GM21447 (cell line): ENCODE results near the gene TLR6.

Source experiments
- ATAC-seq: cut with Tn5 transposase; IDR thresholded peaks from one replicate; pipeline ENCODE4 v1.9.1; 2021; ENCODE audit not compliant: unreplicated experiment

The TLR6 gene

DNA sequence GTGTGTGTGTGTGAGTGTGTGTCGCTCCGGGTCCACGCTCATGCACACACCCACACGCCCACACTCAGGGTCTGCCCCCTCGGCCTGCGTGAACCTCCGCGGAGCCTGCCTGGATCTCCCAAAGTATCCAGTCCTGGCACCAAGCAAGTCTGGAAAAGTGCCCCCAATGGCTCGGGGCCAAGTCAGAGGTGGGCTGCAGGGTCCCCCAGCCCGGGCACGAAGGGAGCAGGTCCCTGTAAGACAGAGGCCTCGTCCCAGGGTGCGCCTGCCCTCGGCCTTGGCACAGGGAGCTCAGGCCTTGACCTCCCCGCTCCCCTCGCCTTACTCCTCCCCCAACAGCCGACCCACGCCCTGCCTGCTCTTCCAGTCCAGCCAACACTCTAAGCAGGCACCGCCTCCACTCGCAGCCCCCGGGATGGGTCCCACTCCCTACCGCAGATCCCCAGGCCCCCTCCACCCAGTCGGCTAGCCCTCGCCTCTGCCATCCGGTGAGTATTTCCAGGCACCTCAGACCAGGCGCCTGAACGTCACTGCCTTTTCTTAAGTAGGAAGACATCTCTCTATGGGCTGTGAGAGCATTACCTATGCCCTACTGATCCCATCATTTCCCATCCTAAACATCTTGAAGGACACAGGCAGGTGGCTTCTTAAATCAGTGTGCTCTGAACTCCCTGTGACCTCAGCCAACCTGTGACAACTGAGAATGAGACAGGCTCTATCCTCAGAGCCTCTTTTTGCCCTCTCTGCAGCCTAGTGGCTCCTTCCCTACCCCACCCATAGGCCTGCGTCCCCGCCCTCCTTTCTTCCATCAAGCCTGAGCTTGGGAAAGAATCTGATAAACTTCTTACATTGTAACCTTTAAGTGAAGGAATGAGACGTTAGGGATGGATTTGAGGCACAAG lies 11.7 kb upstream of the TLR6 start:
- no peak for ATAC-seq

DNA sequence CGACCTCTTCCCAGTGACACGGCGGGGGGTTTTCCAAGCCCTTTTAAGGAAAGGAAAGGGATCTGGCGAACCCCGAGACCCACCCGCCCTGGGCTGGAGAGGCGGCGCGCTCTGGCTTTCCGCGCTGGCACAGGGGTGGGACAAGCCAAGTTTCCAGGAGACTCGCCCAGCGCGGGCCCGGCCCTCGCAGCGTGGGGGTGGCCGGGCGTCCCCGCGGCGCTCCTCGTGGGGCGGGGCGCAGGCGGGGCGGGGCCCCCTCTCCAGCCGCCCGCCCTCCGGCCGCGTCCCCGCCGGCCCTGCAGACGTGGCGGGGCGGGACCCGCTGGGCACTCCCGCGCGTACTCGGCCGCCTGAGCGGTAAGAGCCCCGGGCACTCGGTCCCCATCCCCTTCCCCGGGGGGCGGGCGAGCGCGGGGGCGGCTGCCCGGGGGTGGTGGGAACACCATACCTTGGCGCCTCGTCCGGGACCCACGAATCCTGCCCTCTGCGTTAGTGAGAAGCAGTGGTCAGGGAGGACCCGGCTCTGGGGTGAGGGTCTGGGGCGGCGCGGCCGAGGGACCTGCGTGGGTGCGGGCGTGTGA lies 11.0 kb upstream of the TLR6 start, which contains the start of gene FAM114A1:
Gene FAM114A1 (plus strand): TSS at position 329 of the 581 bp plus-strand sequence. CDS start 10,273 bp downstream, outside the sequence.
- peak; percentile 63 for ATAC-seq

DNA sequence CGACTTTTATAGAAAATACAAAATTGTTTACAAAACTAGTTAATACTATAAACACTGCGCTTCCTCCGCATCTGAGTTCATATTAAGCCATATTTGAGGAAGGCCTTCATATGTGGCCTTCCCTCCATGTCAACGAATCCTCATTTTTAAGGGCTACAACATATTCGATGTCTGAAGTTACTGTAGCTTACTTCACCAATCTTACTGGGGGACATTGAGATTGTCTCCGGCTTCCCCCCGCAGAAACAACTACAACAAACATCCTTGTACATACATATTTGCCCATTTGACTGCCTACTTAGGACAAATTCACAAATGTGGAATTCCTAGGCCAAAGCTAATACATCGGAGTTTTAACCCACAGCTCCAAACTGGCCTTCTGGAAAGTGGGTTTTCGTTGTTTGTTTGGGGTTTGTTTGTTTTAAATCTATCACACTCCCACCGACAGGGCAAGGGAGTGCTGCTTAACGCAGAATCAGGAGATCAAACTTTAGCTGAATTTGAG lies 10.4 kb upstream of the TLR6 start:
- peak; percentile 22 for ATAC-seq

DNA sequence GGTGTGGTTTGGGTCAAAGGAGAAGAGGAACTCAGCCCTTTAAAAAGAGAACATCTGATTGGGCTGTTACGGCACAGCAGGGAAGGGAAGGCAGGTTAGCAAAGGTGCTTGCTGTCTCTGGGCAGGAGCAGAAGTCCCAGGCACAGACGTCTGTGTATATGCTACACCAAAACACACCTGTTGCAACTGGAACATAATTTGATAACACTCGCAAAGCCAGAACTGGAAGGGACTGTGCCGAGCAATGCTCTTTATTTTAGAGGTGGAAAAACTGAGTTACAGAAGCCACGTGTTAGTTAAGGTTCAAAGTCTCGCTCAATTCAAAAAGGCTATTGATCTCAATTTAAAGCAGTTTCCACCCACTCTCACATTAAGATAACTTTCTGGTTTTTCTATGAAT lies 8.8 kb upstream of the TLR6 start:
- ATAC-seq: no peak

DNA sequence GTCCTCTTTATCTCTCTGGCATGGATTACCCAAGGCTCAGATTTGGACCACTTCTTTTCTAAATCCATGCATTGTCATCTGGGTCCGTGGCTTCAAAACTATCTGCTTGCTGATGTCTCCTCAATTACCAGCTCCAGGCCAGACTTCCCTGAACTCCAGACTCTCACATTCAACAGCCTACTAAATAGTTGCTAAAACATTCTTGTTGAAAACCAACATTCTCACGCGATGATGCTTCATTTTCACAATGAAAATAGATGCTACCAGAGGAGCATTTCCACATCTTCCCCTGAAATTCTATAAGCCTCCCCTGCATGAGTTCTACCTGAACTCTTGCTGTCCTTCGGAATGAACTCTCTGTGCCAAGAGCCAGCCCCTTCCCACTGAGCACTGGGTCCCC lies 5.2 kb upstream of the TLR6 start:
- no peak for ATAC-seq

DNA sequence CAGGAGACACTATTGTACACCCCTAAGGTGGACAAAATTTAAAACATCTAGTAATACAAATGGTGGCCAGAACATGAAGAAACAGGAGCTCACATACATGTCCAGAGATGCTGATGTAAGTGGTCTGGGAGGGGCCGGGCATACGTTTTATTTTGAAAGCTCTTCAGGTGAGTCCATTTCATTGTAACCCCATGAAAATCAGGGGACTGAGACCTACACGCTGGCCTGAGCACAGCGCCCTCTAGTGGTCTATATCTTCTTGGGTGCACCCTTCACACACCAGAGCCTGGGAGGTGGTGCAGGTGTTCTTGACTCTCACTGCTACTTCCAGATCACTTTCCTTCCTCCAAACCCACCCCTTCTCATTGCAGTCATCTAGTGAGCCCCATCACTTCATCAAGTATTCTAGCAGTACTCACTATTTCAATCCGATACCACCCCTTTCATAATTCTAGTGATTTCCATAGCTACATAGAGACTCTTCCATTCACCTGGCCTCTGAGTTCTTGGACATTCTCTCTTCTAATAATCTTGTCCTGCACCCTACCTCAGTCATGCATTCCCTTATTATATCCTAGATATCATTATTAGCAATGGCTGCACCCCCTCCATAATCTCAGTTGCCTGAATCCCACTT lies 4.3 kb upstream of the TLR6 start:
- peak; percentile 38 for ATAC-seq

DNA sequence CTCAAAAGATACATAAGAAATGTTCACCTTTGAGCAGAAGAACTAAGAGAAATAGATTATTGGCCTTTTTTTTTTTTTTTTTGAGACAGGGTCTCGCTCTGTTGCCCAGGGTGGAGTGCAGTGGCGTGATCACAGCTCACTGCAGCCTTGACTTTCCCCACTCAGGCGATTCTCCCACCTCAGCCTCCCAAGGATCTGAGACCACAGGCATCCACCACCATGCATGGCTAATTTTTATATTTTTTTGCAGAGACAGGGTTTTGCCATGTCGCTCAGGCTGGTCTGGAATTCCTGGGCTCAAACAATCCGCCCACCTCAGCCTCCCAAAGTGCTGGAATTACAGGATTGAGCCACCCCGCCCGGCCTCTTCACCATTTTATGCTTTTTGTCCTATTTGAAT lies 2.9 kb upstream of the TLR6 start:
- ATAC-seq: no peak

DNA sequence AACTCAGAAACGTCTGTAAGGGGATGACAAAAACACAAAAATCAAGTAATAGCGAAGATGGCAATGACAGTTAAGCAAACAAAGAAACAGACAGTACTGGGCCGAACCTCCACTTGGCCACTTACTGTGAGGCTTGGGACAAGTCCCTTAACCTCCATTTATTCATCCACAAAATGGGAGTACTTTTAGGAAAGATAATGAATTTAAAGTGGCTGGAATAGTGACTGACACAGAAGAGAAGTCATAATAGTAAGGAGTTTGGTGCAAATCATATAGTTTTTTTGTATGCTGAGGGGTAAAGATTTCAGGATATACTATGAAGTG lies 1.4 kb upstream of the TLR6 start:
- ATAC-seq: no peak

DNA sequence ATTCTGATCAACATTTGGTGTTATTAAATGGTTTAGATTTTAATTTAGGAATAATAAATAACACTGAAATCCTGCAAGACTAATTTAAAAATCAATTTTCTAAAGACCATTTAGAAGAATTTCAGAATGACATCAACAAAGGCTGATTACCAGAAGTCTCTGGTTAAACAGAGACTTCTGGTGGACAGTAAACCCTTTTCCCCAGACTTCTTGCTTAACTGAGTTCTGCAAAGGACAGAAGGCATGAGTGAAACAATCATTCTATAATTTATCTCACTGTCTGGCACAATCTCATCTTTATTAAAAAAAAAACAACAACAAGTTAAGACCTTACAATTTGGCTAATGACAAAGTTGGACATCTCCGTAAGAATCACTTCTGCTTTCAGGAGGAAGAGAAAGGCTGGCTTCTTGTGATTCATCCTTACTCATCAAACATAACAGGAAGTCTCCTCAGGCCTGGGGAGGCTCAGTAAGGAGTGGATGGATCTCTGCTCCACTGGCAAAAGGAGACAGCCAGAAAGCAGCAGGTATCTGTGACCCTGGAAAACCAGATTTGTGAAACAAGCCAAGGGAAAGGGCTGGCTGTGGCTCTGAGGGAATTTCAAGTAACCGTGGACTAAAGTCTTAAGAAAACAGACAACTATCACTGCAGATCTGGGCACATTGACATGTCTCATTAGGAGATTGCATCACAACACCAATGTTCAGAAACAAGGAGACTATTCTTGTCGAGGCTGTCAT lies 908 bp upstream of the TLR6 start:
- ATAC-seq: peak; percentile 68

DNA sequence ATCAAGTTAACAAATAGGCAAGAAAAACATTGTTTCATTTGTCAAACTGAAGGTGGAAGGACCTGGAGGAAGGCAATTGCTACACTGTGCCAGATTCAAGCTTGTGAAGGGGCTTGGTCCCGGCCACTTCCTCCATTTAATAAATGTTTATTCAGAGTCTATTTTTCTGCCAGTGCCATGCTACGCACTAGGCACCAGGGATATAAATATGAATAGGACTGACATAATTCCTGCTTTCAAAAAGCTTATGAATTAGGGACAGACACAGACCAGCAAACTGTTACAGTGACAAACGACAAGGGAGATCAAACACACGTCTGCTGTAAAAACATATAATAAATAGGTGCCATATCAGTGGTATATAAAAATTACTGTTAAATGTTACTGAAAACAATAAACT lies 571 bp downstream of the TLR6 start:
- ATAC-seq: no peak

DNA sequence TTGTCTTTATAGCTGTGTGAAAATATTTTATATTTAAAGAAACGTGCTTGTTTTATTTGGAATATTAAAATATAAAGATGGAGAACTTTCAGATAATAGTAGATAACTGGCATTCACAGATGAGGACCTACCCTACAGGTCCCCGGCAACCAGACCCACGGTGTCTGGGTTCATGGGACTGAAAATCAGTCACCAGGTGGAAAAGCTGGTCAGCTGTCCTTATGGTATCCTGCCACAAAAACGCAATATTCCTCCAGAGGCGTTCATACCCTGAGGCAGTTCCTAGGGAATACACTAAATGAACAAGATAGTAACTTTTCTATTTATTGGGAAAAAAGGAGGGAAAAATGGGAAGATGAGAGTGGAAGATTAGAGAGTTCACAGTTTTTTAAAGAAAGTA lies 1.2 kb downstream of the TLR6 start:
- no peak for ATAC-seq

DNA sequence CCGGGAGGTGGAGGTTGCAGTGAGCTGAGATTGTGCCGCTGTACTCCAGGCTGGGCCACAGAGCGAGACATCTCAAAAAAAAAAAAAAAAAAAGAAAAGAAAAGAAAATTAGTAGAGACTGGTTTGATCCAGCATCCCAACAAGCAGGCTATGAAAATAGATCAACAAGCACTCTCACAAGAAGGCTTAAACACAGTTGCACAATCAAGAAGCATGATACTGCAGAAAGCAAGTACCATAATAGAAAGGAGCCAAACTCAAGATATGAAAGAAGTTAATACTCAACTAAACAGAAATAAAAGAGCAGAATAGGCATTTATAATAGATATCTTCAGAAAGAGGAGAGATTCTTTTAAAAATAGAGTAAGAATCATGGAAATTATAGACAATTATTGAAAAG lies 10.6 kb downstream of the TLR6 start:
- ATAC-seq: no peak

DNA sequence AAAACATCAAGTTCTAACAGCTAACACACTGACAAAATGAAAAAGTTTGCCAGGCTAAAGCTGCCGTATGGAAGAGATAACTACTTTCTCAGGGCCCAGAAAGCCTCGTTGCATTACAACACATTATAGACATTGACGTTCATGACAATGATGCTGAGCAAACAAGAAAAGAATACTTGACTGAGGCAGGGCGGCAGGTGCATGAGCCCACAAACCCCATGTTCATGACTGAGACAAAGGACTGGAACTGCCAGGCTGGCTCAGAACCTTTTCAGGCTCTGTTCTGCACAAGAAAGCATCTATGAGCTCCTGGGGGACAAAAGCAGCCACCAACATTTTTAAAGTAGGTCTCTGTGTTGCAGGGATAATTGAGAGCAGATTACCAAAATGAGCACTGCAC lies 13.6 kb downstream of the TLR6 start:
- no peak for ATAC-seq

DNA sequence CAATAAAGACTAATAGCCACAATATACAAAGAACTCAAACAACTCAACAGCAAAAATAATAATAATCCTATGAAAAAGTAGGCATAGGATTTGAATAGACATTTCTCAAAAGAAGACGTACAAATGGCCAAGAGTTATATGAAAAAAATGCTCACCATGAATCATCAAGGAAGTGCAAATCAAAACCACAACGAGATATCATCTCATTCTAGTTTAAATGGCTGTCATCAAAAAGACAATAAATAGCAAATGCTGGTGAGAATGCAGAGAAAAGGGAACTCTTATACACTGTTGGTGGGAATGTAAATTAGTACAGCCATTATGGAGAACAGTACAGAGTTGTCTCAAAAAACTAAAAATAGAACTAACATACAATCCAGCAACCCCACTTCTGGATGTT lies 18.8 kb downstream of the TLR6 start:
- no peak for ATAC-seq

DNA sequence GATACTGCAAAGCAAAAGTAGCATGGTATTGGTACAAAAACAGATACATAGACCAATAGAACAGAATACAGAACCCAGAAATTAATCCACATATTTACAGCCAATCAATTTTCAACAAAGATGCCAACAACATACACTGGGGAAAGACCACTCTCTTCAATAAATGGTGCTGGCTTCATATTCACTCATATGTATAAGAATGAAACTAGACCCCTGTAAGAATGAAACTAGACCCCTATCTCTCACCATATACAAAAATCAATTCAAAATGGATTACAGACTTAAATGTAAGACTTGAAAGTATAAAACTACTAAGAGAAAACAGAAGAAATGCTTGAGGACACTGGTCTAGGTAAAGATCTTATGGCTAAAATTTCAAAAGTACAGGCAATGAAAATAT lies 19.3 kb downstream of the TLR6 start:
- no peak for ATAC-seq

DNA sequence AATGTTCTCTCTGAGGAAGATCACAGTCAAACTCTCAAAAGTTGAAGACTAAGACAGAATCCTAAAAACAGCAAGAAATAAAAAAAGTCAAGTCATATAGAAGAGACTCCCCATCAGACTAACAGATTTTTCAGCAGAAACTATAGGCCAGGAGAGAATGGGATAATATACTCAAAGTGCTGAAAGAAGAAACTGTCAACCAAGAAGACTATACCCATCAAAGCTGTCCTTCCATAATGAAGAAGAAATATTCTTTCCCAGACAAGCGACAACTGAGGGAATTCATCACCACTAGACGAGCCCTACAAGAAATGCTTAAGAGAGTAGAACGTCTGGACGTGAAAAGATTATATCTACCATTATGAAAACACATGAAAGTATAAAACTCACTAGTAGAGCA lies 22.0 kb downstream of the TLR6 start:
- no peak for ATAC-seq

DNA sequence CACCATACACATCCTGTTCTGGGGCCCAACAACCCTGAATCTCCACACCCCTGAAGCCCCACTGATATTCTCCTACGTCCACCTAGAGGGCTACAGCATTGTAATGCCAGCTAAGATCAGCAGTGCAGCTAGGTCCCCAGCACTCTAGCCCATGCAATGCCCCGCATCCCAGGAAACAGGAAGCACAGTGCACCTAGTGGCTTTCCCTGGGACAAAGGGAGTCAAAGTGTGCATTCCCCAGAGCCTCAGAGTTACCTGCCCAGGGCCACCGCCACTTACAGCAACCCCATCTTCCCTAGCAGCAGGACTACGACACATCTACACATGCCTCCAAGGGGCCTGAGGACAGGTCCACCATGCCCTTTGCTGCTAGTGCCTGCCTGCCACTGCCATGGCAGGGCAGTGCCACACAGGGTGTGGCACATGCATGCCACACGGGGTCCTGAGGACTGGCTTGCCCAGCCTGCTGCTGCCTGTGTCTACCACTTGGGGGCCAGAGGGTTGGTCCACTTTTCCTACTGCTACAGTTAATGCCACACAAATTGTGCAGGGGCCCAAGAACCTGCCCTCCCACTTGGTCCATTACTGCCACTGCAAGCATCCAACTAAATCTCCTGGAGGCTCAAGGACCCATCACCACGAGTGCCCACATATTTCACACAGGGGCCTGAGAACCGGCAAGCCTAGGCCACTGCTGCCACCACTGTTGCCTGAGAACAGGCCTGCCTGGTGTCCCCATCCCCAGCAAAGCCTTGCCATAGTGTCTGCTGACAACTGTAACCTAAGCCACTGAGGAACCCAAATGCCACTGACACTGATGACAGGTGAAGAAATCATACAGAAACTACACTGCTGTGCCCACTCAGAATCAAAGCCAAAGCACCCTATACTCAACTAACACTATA lies 23.7 kb downstream of the TLR6 start:
- no peak for ATAC-seq

DNA sequence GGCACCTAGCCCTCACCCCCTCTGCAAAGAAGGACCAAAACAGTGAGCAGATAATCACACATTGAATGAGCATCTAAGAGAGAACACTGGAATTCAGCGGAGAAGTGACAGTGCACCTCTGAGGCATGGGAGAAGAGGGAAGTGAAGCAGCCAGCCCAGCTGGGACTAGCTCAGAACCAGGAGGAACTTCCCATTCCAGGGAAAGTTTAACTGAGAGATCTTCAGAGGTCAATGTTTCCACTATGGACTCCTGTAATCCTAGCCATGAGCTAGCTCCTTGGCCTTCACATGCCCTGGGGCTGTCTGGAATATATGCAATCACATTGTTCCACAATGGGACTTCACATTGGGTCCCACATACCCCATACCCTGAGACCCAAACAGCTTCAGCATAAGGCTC lies 24.4 kb downstream of the TLR6 start:
- ATAC-seq: no peak

DNA sequence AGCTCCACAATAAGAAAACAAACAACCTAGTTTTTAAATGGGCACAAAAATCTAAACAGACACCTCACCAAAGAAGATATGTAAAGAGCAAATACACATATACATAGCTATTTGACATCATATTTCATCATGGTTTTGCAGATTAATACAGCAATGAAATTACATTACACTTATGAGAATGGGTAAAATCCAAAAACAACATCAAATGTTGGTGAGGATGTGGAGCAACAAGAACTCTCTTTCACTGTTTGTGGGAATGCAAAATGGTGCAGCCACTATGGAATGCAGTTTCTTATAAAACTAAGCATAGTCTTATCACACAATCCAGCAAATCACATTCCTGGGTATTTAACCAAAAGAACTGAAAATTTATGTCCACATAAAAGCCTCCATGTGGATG lies 25.0 kb downstream of the TLR6 start:
- ATAC-seq: no peak

DNA sequence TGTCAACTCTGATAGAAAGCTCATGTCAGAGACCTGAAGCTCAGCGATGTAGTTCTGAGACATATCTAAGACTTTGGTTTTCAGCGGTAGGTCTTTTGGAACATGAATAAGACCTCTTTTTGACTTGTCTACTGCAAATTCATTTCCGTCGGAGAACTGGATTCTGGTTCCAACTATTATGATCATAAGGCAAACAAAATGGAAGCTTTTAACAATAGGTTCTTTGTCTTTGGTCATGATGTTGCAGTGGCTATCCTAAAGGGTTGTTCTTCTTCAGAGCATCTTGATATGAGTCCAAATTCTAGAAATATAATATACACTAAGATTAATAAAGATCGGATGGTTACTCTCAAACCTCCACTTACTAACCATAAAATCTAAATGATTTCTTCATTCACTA lies 27.4 kb downstream of the TLR6 start:
- ATAC-seq: no peak
